ENCODE data around the gene GAN.

The GAN gene

GRCh38 chr16:81435103-81435502 is 120.3 kb downstream of the GAN start:
- no peak for DNase-seq

- no peak for DNase-seq
Measured at GRCh38 chr16:81435567-81435966, 120.8 kb downstream of the GAN start.

GRCh38 chr16:81436386-81436785 is 121.6 kb downstream of the GAN start:
- no peak for DNase-seq

GRCh38 chr16:81437865-81438264 is 123.1 kb downstream of the GAN start:
- no peak for DNase-seq

Measured in NCI-H1694 treated with DMSO at 0.1 percent for 48 hours (cell line).